HEK293 (cell line): ENCODE measurements around the gene TOR4A.

ENCODE experiments used
- HOXD13 ChIP-seq: sonication (generic); formaldehyde crosslinking; IDR thresholded peaks from 2 replicates; pipeline ENCODE4 v1.8.0; 2022; ENCODE audit warnings: missing genetic modification reagents, borderline replicate concordance
- IKZF3 ChIP-seq: fragments of 450-650 bp; IDR thresholded peaks from 2 replicates; pipeline ENCODE4 v1.5.0; 2018; ENCODE audit warnings: missing biosample characterization, mild to moderate bottlenecking, missing genetic modification characterization, moderate library complexity
- SP3 ChIP-seq: fragments of 450-650 bp; formaldehyde crosslinking; IDR thresholded peaks from 2 replicates; pipeline ENCODE4 v1.5.1; 2016; ENCODE audit warnings: missing biosample characterization, missing genetic modification characterization
- ZBTB8A ChIP-seq: fragments of 450-650 bp; formaldehyde crosslinking; IDR thresholded peaks from 2 replicates; pipeline ENCODE4 v1.5.1; 2016; ENCODE audit warnings: missing biosample characterization, missing genetic modification characterization
- ZEB2 ChIP-seq: fragments of 450-650 bp; formaldehyde crosslinking; IDR thresholded peaks from 2 replicates; pipeline ENCODE4 v1.5.1; 2016; ENCODE audit warnings: missing biosample characterization, missing genetic modification characterization
- ZFHX2 ChIP-seq: fragments of 450-650 bp; formaldehyde crosslinking; conservative IDR thresholded peaks from 2 replicates; pipeline ENCODE4 v1.5.1; 2016; ENCODE audit warnings: missing biosample characterization, missing genetic modification characterization
- ZFP3 ChIP-seq: fragments of 450-650 bp; formaldehyde crosslinking; IDR thresholded peaks from 2 replicates; pipeline ENCODE4 v1.5.1; 2016; ENCODE audit warnings: low read depth, missing biosample characterization, missing genetic modification characterization
- ZFP41 ChIP-seq: fragments of 450-650 bp; formaldehyde crosslinking; IDR thresholded peaks from 2 replicates; pipeline ENCODE4 v1.5.1; 2016; ENCODE audit warnings: missing biosample characterization, missing genetic modification characterization, borderline replicate concordance
- ZNF132 ChIP-seq: fragments of 450-650 bp; formaldehyde crosslinking; IDR thresholded peaks from 2 replicates; pipeline ENCODE4 v1.5.1; 2017; ENCODE audit warnings: missing biosample characterization, missing genetic modification characterization, borderline replicate concordance
- ZNF341 ChIP-seq: fragments of 450-650 bp; formaldehyde crosslinking; IDR thresholded peaks from 2 replicates; pipeline ENCODE4; 2016; ENCODE audit warnings: low read depth, missing biosample characterization, missing genetic modification characterization
- ZNF404 ChIP-seq: fragments of 450-650 bp; formaldehyde crosslinking; IDR thresholded peaks from 2 replicates; pipeline ENCODE4 v1.5.1; 2017; ENCODE audit warnings: missing biosample characterization, missing genetic modification characterization
- ZNF548 ChIP-seq: fragments of 450-650 bp; formaldehyde crosslinking; IDR thresholded peaks from 2 replicates; pipeline ENCODE4 v1.5.1; 2016; ENCODE audit warnings: missing biosample characterization, missing genetic modification characterization
- ZNF610 ChIP-seq: fragments of 450-650 bp; formaldehyde crosslinking; IDR thresholded peaks from 2 replicates; pipeline ENCODE4 v1.5.1; 2016; ENCODE audit warnings: missing biosample characterization, missing genetic modification characterization, borderline replicate concordance
- ZNF76 ChIP-seq: fragments of 450-650 bp; formaldehyde crosslinking; IDR thresholded peaks from 2 replicates; pipeline ENCODE4; 2016; ENCODE audit warnings: low read depth, missing biosample characterization, missing genetic modification characterization, borderline replicate concordance
- ZNF837 ChIP-seq: fragments of 450-650 bp; formaldehyde crosslinking; IDR thresholded peaks from 2 replicates; pipeline ENCODE4 v1.5.1; 2016; ENCODE audit warnings: missing biosample characterization, missing genetic modification characterization
- ZSCAN23 ChIP-seq: fragments of 450-650 bp; formaldehyde crosslinking; IDR thresholded peaks from 2 replicates; pipeline ENCODE4 v1.5.1; 2016; ENCODE audit warnings: missing biosample characterization, missing genetic modification characterization
- ZSCAN30 ChIP-seq: fragments of 450-650 bp; IDR thresholded peaks from 2 replicates; pipeline ENCODE4 v1.5.1; 2018; ENCODE audit warnings: missing biosample characterization, mild to moderate bottlenecking, missing genetic modification characterization, moderate library complexity
- TF ChIP-seq, protein P1 (sequence below): fragments of 450-650 bp; formaldehyde crosslinking; IDR thresholded peaks from 2 replicates; pipeline ENCODE4 v1.5.1; 2016; ENCODE audit warnings: missing biosample characterization, missing genetic modification characterization
- TF ChIP-seq, protein P2 (sequence below): fragments of 450-650 bp; formaldehyde crosslinking; IDR thresholded peaks from 2 replicates; pipeline ENCODE4 v1.5.1; 2016; ENCODE audit warnings: missing biosample characterization, missing genetic modification characterization, borderline replicate concordance
- TF ChIP-seq, protein P3 (sequence below): fragments of 450-650 bp; formaldehyde crosslinking; IDR thresholded peaks from 2 replicates; pipeline ENCODE4 v1.5.1; 2016; ENCODE audit warnings: missing biosample characterization, missing genetic modification characterization
- TF ChIP-seq, protein P4 (sequence below): fragments of 450-650 bp; formaldehyde crosslinking; IDR thresholded peaks from 2 replicates; pipeline ENCODE4 v1.5.1; 2016; ENCODE audit warnings: missing biosample characterization, missing genetic modification characterization
- TF ChIP-seq, protein P5 (sequence below): fragments of 450-650 bp; formaldehyde crosslinking; IDR thresholded peaks from 2 replicates; pipeline ENCODE4 v1.5.1; 2016; ENCODE audit warnings: missing biosample characterization, missing genetic modification characterization, low read depth
- TF ChIP-seq, protein P6 (sequence below): fragments of 450-650 bp; formaldehyde crosslinking; IDR thresholded peaks from 2 replicates; pipeline ENCODE4 v1.5.1; 2017; ENCODE audit warnings: missing biosample characterization, missing genetic modification characterization
- TF ChIP-seq, protein P7 (sequence below): fragments of 450-650 bp; formaldehyde crosslinking; IDR thresholded peaks from 2 replicates; pipeline ENCODE4; 2016; ENCODE audit warnings: missing biosample characterization, missing genetic modification characterization

Gene TOR4A

DNA sequence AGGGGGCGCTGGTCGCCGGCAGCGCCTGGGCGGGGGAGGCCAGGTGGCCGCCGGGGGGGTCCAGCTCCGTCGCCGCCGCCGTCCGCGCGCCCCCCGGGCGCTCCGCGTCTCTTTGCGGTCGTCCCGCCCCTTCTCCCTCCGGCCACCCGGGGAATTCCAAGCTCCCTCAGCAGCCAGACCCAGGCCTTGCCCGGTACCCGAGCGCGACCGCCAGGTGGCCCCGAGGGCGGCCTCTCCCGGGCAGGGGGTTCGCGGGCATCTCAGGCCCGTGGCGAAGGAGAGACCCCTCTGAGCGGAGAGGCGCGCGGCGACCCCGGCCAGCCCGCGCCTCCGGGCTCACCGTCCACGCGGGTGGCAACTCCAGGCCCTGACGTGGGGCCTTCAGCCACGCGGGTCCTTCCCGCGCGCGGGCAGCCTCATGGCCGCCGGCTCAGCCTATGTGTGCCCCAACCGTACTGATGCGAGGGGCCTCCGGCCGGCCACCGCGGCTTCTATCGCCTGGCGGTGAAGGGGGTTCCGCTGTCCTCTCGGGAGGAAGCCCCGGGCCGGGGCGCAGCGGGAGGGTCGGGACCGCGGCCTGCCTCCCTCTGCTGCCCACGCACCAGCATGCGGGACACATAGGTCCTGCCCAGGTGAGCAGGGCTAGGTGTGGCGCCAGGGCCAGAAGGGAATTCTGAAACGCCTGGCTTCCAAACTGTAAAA, 25.1 kb downstream of the TOR4A start (continued):
- TF ChIP-seq, protein P1, sequence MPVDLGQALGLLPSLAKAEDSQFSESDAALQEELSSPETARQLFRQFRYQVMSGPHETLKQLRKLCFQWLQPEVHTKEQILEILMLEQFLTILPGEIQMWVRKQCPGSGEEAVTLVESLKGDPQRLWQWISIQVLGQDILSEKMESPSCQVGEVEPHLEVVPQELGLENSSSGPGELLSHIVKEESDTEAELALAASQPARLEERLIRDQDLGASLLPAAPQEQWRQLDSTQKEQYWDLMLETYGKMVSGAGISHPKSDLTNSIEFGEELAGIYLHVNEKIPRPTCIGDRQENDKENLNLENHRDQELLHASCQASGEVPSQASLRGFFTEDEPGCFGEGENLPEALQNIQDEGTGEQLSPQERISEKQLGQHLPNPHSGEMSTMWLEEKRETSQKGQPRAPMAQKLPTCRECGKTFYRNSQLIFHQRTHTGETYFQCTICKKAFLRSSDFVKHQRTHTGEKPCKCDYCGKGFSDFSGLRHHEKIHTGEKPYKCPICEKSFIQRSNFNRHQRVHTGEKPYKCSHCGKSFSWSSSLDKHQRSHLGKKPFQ (tag by site-specific recombination), result no peak
- TF ChIP-seq, protein P2, sequence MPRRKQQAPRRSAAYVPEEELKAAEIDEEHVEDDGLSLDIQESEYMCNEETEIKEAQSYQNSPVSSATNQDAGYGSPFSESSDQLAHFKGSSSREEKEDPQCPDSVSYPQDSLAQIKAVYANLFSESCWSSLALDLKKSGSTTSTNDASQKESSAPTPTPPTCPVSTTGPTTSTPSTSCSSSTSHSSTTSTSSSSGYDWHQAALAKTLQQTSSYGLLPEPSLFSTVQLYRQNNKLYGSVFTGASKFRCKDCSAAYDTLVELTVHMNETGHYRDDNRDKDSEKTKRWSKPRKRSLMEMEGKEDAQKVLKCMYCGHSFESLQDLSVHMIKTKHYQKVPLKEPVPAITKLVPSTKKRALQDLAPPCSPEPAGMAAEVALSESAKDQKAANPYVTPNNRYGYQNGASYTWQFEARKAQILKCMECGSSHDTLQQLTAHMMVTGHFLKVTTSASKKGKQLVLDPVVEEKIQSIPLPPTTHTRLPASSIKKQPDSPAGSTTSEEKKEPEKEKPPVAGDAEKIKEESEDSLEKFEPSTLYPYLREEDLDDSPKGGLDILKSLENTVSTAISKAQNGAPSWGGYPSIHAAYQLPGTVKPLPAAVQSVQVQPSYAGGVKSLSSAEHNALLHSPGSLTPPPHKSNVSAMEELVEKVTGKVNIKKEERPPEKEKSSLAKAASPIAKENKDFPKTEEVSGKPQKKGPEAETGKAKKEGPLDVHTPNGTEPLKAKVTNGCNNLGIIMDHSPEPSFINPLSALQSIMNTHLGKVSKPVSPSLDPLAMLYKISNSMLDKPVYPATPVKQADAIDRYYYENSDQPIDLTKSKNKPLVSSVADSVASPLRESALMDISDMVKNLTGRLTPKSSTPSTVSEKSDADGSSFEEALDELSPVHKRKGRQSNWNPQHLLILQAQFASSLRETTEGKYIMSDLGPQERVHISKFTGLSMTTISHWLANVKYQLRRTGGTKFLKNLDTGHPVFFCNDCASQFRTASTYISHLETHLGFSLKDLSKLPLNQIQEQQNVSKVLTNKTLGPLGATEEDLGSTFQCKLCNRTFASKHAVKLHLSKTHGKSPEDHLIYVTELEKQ, result no peak; the same call in 1 of the 2 replicates
- TF ChIP-seq, protein P3, sequence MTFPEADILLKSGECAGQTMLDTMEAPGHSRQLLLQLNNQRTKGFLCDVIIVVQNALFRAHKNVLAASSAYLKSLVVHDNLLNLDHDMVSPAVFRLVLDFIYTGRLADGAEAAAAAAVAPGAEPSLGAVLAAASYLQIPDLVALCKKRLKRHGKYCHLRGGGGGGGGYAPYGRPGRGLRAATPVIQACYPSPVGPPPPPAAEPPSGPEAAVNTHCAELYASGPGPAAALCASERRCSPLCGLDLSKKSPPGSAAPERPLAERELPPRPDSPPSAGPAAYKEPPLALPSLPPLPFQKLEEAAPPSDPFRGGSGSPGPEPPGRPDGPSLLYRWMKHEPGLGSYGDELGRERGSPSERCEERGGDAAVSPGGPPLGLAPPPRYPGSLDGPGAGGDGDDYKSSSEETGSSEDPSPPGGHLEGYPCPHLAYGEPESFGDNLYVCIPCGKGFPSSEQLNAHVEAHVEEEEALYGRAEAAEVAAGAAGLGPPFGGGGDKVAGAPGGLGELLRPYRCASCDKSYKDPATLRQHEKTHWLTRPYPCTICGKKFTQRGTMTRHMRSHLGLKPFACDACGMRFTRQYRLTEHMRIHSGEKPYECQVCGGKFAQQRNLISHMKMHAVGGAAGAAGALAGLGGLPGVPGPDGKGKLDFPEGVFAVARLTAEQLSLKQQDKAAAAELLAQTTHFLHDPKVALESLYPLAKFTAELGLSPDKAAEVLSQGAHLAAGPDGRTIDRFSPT, result peak; percentile 68
- TF ChIP-seq, protein P4, sequence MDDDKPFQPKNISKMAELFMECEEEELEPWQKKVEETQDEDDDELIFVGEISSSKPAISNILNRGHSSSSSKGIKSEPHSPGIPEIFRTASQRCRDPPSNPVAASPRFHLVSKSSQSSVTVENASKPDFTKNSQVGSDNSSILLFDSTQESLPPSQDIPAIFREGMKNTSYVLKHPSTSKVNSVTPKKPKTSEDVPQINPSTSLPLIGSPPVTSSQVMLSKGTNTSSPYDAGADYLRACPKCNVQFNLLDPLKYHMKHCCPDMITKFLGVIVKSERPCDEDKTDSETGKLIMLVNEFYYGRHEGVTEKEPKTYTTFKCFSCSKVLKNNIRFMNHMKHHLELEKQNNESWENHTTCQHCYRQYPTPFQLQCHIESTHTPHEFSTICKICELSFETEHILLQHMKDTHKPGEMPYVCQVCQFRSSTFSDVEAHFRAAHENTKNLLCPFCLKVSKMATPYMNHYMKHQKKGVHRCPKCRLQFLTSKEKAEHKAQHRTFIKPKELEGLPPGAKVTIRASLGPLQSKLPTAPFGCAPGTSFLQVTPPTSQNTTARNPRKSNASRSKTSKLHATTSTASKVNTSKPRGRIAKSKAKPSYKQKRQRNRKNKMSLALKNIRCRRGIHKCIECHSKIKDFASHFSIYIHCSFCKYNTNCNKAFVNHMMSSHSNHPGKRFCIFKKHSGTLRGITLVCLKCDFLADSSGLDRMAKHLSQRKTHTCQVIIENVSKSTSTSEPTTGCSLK (tag by site-specific recombination), result no peak
- TF ChIP-seq ZFHX2 (tag by site-specific recombination), result peak; percentile 64
- no peak for TF ChIP-seq ZNF132
- TF ChIP-seq ZNF837 (tag by site-specific recombination), result no peak
- no peak for TF ChIP-seq ZSCAN23 (tag by site-specific recombination)
- TF ChIP-seq ZNF548 (tag by site-specific recombination), result no peak
- TF ChIP-seq, protein P5, sequence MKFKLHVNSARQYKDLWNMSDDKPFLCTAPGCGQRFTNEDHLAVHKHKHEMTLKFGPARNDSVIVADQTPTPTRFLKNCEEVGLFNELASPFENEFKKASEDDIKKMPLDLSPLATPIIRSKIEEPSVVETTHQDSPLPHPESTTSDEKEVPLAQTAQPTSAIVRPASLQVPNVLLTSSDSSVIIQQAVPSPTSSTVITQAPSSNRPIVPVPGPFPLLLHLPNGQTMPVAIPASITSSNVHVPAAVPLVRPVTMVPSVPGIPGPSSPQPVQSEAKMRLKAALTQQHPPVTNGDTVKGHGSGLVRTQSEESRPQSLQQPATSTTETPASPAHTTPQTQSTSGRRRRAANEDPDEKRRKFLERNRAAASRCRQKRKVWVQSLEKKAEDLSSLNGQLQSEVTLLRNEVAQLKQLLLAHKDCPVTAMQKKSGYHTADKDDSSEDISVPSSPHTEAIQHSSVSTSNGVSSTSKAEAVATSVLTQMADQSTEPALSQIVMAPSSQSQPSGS, result no peak
- peak; percentile 75 for TF ChIP-seq ZBTB8A (tag by site-specific recombination)
- TF ChIP-seq ZEB2 (tag by site-specific recombination), result peak; percentile 95
- TF ChIP-seq, protein P6, sequence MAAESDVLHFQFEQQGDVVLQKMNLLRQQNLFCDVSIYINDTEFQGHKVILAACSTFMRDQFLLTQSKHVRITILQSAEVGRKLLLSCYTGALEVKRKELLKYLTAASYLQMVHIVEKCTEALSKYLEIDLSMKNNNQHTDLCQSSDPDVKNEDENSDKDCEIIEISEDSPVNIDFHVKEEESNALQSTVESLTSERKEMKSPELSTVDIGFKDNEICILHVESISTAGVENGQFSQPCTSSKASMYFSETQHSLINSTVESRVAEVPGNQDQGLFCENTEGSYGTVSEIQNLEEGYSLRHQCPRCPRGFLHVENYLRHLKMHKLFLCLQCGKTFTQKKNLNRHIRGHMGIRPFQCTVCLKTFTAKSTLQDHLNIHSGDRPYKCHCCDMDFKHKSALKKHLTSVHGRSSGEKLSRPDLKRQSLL (tag by site-specific recombination), result no peak
- no peak for TF ChIP-seq ZFP3
- TF ChIP-seq SP3 (tag by site-specific recombination), result no peak
- TF ChIP-seq ZNF76, result peak; percentile 48; the same call in 1 of the 2 replicates
- TF ChIP-seq ZNF404, result no peak
- TF ChIP-seq ZNF610 (tag by site-specific recombination), result no peak
- no peak for TF ChIP-seq ZFP41 (tag by site-specific recombination)
- TF ChIP-seq, protein P7, sequence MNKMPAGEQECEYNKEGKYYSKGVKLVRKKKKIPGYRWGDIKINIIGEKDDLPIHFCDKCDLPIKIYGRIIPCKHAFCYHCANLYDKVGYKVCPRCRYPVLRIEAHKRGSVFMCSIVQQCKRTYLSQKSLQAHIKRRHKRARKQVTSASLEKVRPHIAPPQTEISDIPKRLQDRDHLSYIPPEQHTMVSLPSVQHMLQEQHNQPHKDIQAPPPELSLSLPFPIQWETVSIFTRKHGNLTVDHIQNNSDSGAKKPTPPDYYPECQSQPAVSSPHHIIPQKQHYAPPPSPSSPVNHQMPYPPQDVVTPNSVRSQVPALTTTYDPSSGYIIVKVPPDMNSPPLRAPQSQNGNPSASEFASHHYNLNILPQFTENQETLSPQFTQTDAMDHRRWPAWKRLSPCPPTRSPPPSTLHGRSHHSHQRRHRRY (tag by site-specific recombination), result no peak
- TF ChIP-seq HOXD13 (CRISPR knock-in tag), result no peak
- no peak for TF ChIP-seq IKZF3 (tag by site-specific recombination)
- peak; percentile 81 for TF ChIP-seq ZNF341 (tag by site-specific recombination)
- peak; percentile 87 for TF ChIP-seq ZSCAN30 (tag by site-specific recombination)
